ENCODE data around the gene LRRC74B.
"Not testable (repeated sequence)": the region's sequence is repeated elsewhere in the genome, so short reads cannot be mapped to it uniquely, and the experiment has no call there.

Gene LRRC74B, protein sequence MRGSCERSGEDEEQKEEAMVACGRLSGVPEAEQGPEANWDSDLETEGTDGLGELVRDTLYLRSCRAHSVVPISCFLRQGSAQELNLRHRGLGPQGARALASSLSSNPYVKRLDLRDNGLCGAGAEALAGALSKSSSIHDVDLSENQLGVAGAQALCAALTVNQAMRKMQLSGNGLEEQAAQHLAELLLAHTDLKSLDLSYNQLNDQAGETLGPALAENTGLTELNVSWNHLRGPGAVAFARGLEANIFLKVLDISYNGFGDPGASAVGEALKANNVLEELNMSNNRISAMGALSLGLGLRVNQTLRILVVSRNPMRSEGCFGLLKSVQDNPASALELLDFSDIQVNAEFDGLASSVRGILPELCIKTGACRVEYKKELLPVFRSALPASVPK

GRCh38 chr22:21045585-21046294, at the start of gene LRRC74B:
LRRC74B (plus strand) TSS chr22:21045946; CDS start chr22:21045987, 41 bp downstream.
- peak; percentile 76 to 82 for DNase-seq (ENCODE audit: low read depth in 2 of 2)

DNA sequence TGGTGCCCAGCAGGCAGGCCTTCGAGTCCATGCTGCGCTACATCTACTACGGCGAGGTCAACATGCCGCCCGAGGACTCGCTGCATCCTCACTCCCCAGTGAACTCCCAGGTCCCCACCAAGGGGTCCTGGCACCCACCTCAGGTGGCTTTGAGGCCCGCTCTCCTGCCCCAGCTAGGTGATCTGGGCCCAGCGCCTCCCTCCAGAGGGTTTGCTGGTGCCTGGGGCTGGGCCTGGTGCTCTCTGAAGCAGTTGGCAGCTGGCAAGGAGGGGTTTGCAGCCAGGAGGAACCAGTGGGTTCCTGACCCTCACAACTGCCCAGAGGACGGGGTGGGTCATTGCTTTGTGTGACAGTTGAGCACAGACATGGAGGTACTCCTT, 49.7 kb upstream of the LRRC74B start:
- no peak for DNase-seq (ENCODE audit: low read depth in 2 of 2)

- no peak for DNase-seq (ENCODE audit: low read depth in 2 of 2)
Measured at GRCh38 chr22:20996598-20997535, 48.9 kb upstream of the LRRC74B start.

- DNase-seq (ENCODE audit: low read depth in 2 of 2), result no peak
Measured at GRCh38 chr22:20997536-20998257, 48.0 kb upstream of the LRRC74B start.

DNA sequence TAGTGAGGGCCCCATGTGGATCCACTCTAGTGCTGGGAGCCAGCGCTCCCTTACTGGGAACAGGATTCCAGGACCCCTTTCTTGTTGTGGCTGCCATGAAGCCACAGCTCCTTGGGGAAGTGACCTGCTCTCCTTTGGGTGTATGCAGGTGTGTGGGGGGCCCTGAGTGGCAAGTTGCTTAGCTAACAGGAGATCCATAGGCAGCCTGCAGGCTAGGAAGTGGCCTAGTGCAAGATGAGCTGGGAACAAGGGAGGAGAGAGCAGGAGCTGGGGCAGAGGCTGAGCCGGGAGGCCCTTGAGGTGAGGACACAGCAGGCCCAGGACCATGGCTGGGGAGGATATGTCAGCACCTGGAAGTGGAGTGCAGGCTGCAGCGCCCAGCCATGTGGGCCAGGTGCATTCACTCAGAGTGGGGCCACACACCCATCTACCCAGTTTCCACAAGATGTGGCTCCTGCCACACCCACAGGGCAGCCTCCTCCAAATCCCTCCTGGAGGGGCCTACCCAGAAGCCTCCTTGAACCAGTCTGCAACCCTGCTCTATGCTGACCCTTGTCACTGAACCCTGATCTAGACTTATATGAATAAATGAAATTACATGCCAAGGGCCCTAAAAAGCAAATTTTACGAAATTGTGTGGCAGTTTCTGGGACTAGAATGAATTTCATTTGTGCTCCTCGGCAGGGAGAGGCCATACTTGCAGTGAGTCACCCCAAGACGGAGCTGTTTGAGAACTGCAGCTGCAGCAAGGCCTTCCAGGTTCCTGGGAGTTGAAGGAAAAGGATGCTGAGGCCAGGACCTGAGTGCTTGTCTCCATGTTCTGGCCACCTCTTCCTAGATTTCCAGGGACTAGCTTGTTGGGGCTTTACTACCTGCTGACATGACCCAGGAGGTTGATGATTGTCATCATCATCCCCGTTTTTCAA, 47.1 kb upstream of the LRRC74B start:
- DNase-seq (ENCODE audit: low read depth in 2 of 2), result no peak

- no peak for DNase-seq (ENCODE audit: low read depth in 2 of 2)
Measured at GRCh38 chr22:20999350-21000206, 46.2 kb upstream of the LRRC74B start.

- DNase-seq (ENCODE audit: low read depth in 2 of 2), result no peak
Measured at GRCh38 chr22:21000207-21000986, 45.3 kb upstream of the LRRC74B start.

DNA sequence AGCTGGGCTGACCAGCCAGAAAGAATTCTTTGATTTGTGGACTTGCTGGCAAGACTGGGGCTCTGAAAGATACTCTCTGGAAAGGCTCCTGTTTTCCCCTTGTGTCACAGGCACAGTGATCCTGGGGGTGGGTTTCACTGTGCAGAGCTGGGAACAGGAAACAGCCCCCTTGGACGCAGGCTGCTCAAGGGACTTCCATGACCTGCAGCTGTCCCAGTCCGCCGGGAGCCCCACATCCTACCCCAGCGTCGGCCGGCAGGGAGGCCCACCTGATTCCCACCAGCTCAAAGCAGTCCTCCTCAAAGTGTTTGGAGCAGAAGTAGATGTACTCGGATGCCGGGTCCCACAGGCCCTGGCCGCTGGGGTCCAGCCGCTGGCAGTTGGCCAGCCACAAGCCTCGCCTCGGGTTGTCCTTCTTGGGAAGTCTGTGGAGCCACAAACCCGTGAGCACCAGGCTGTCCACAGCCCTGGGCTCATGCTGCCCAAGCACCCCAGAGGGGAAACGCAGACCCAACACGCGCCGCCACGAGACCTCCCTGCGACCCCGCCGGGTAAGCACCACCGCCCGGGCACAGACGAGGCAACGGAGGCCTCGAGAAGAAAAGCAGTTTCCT, 44.7 kb upstream of the LRRC74B start:
- DNase-seq (ENCODE audit: low read depth in 2 of 2), result no peak

GRCh38 chr22:21001601-21002325, 44.0 kb upstream of the LRRC74B start, which contains the start of gene THAP7:
THAP7 (minus strand) TSS chr22:21002118; CDS start chr22:21001911, 207 bp downstream.
- peak; percentile 95 for DNase-seq (ENCODE audit: low read depth in 2 of 2)

- DNase-seq (ENCODE audit: low read depth in 2 of 2), result no peak
Measured at GRCh38 chr22:21003782-21004181, 42.0 kb upstream of the LRRC74B start.

- DNase-seq (ENCODE audit: low read depth in 2 of 2), result not testable (repeated sequence)
Measured at GRCh38 chr22:21009208-21009607, 36.5 kb upstream of the LRRC74B start.

GRCh38 chr22:21009638-21010425, 35.9 kb upstream of the LRRC74B start:
- no peak for DNase-seq (ENCODE audit: low read depth in 2 of 2)

DNA sequence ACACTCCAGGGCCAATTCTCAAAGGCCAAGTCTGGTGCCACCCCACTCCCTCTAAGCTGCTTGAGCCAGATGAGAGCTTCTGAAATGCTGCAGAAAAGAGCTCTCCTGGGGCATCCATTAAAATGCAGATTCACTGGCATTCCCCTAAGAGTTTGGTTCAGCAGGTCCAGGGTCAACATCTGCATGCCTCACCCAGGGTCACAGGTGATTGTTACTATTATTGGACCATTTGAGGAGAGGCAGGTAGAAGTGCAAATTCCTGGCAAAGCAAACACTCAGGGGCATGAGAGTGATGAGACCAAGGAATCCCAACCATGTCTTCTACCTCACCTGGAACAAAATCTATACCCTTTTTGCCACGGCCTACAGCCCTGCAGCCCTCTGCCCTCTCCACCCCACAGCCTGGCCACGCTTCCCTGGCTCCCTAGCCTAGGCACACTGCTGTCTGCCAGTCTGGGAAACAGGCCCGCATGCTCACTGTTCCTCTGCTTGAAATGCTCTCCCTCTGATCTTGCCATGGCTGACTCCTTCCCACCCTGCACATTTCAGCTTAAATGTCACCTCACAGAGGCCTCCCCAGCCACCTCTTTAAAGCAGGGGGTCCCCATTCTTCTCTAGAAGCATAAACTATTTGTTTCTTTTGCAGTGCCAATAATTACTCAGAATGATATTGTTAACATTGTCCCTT, 35.2 kb upstream of the LRRC74B start:
- DNase-seq (ENCODE audit: low read depth in 2 of 2), result no peak

- DNase-seq (ENCODE audit: low read depth in 2 of 2), result no peak
Measured at GRCh38 chr22:21012446-21013407, 33.0 kb upstream of the LRRC74B start.
